GM23248 (cell line): ENCODE results near the gene ZNF614. TPM values are rescaled to one million over a fixed set of nuclear protein-coding genes. Genes with fewer than 3 reads are reported as not detected.
A peak's percentile ranks its signal among the peaks of the same experiment; 100 is the strongest.

Experiments
- DNase-seq: peaks from one replicate; pipeline ENCODE4 v3.0.0-alpha.2; 2015
- H2AFZ ChIP-seq: fragments of 200-600 bp; sonication (generic); 2 replicates; pipeline ENCODE4 v1.6.1; 2016; ENCODE audit warnings: antibody characterized with exemption
- H3F3A ChIP-seq: fragments of 200-600 bp; sonication (generic); 2 replicates; pipeline ENCODE4 v1.6.1; 2016; ENCODE audit warnings: mild to moderate bottlenecking, antibody characterized with exemption, mixed run types; ENCODE audit not compliant: insufficient read depth
- H3K27ac ChIP-seq: fragments of 200-600 bp; sonication (generic); 2 replicates; pipeline ENCODE4 v1.5.1; 2016; ENCODE audit warnings: mild to moderate bottlenecking
- H3K27me3 ChIP-seq: fragments of 200-600 bp; sonication (generic); replicated peaks from 2 replicates; pipeline ENCODE4 v1.6.1; 2016; ENCODE audit warnings: mild to moderate bottlenecking; ENCODE audit not compliant: insufficient read depth
- H3K36me3 ChIP-seq: fragments of 200-600 bp; sonication (generic); 2 replicates; pipeline ENCODE4 v1.6.1; 2016; ENCODE audit warnings: low read depth, mild to moderate bottlenecking
- H3K4me1 ChIP-seq: fragments of 200-600 bp; sonication (generic); 2 replicates; pipeline ENCODE4 v1.6.1; 2016; ENCODE audit warnings: mild to moderate bottlenecking; ENCODE audit not compliant: insufficient read depth
- H3K4me2 ChIP-seq: fragments of 200-600 bp; sonication (generic); one replicate; pipeline ENCODE4 v1.6.1; 2016; ENCODE audit warnings: mild to moderate bottlenecking; ENCODE audit not compliant: unreplicated experiment
- H3K4me3 ChIP-seq: fragments of 200-600 bp; sonication (generic); 2 replicates; pipeline ENCODE4 v1.5.1; 2016; ENCODE audit warnings: mild to moderate bottlenecking
- H3K79me2 ChIP-seq: fragments of 200-600 bp; sonication (generic); 2 replicates; pipeline ENCODE4 v1.6.1; 2016; ENCODE audit warnings: mild to moderate bottlenecking; ENCODE audit not compliant: insufficient read depth
- H3K9ac ChIP-seq: fragments of 200-600 bp; sonication (generic); 2 replicates; pipeline ENCODE4 v1.6.1; 2016; ENCODE audit warnings: mild to moderate bottlenecking
- H3K9me2 ChIP-seq: fragments of 200-600 bp; sonication (generic); 2 replicates; pipeline ENCODE4 v1.6.1; 2016; ENCODE audit warnings: mixed run types, mild to moderate bottlenecking, moderate library complexity; ENCODE audit not compliant: insufficient read depth
- H3K9me3 ChIP-seq: fragments of 200-600 bp; sonication (generic); one replicate; pipeline ENCODE4 v1.6.1; 2017; ENCODE audit warnings: low read depth
- H4K20me1 ChIP-seq: fragments of 200-600 bp; sonication (generic); 2 replicates; pipeline ENCODE4 v1.6.0; 2016; ENCODE audit not compliant: insufficient read depth
- EZH2 ChIP-seq: fragments of 200-600 bp; sonication (generic); IDR thresholded peaks from 2 replicates; pipeline ENCODE4 v1.6.1; 2018; ENCODE audit warnings: antibody characterized with exemption, mild to moderate bottlenecking; ENCODE audit not compliant: insufficient read depth, poor library complexity, severe bottlenecking
- EZH2phosphoT487 ChIP-seq: fragments of 200-600 bp; sonication (generic); IDR thresholded peaks from 2 replicates; pipeline ENCODE4 v1.6.1; 2018; ENCODE audit warnings: antibody characterized with exemption, moderate library complexity, mild to moderate bottlenecking, low read depth; ENCODE audit not compliant: insufficient read depth
- WGBS, 2 experiments: methylation state at CpG; one replicate each; pipeline ENCODE4 v1.1.6; 2015 to 2017; ENCODE audit warnings: low lambda C conversion rate in 2 of 2, low coverage in 1 of 2; ENCODE audit errors: missing lambda C conversion rate in 2 of 2; 5-methylcytosine and 5-hydroxymethylcytosine counted together
- in situ Hi-C: fragments of 300-500 bp; cut with MboI; formaldehyde crosslinking; loops from 2 replicates; pipeline ENCODE4 v1.15.0; 2020
- polyA plus RNA-seq: library from polyadenylated mRNA; unstranded; fragments of >200 nt; fragmentation: Nextera tagmentation; extraction: Ambion mirVana; gene quantifications from 2 replicates; pipeline ENCODE4 v1.2.1, GENCODE V29; 2016
- total RNA-seq: library from RNA; depleted of rRNA; stranded (reverse); fragments of >200 nt; shearing (Covaris generic); gene quantifications from 2 replicates; pipeline ENCODE4 v1.2.3, GENCODE V29; 2014; rRNA removed

ZNF614 gene
- 8.5 and 15.9 TPM in 2 replicates for total RNA-seq
- 7.0 and 7.1 TPM in 2 replicates for polyA plus RNA-seq

DNA sequence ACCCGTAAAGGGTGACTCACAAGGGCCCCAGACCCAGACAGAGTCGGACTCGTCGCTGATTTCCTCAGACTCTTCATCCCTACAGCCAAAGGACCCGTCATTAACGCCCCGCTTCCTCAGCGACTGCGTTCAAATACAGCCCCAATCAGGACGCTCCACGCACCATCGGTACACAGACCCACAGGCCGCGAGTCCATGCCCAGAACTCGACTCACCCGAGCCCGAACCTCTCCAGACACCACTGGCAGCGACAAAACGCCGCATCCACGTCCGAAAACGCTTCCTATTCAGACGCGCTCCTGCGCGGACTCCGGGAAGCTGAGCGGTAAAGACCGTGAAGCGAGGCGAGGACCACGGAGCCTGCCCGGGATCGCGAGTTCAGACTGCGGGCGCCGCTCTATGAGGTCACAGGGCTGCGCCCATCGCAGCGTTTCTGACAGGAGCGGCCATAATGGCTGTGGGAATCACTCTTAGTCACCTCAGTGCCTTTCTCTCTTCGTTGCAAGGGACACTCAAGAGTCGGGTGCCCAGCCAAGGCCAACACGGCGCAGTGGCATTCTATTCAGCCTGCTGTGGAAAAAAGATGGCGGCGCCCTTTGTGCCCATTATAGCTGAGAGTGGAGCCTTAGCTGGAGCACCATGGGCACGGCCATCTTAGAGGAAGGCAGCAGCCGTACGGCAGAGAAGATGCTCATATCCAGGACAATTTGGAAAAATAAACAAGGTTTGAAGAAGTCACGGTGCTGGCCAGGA lies at the start of gene ZNF614:
Gene ZNF614, minus strand, starts transcription at position 353 of the 753 bp plus-strand sequence. CDS start 2,634 bp downstream, outside the sequence.
- peaks cover 2% of the 10 kb centered on the region for H3K9me3 ChIP-seq
- peaks cover 35% of the 10 kb centered on the region for H3K36me3 ChIP-seq
- peak within 1 kb of the TSS; percentile 97 for H3K9ac ChIP-seq
- H3K9me2 ChIP-seq, result no peaks in the 10 kb centered on the region
- TF ChIP-seq EZH2phosphoT487 (no peak), EZH2 (no peak)
- peaks cover 30% of the 10 kb centered on the region for H3K79me2 ChIP-seq
- H3F3A ChIP-seq, result peaks cover 15% of the 10 kb centered on the region
- in situ Hi-C loops, result no loop called here
- H3K4me1 ChIP-seq, result peaks cover 8% of the 10 kb centered on the region; the same call in 1 of the 2 replicates
- H3K4me3 ChIP-seq, result peak within 1 kb of the TSS; percentile 92
- no peaks in the 10 kb centered on the region for H3K27me3 ChIP-seq
- peak; percentile 97 for DNase-seq
- peak within 1 kb of the TSS; percentile 89 for H2AFZ ChIP-seq
- peak within 1 kb of the TSS; percentile 72 for H3K4me2 ChIP-seq
- 1 to 2% methylated on average over 46 to 53 of the region's 53 CpGs for WGBS, 2 experiments
- no peaks in the 10 kb centered on the region for H4K20me1 ChIP-seq
- peak within 1 kb of the TSS; percentile 92 for H3K27ac ChIP-seq

DNA sequence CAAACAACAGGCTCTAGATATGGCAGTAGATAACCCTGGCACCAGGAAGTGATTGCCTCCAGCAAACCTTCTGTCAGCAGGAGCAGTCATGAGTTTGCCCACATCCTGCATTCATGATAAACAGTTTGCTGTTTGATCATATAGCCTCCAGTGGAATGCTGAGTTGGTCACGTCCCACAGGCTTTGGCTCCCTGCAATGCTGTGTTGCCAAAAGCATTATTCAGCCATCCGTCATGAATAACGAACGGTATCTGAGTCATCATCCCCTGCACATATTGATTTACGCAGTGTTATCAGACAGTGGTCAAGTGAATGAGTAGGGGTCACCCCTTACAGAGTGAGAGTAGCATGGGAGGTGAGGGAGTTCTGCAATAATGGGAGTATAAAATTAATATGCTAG lies 42.3 kb upstream of the ZNF614 start:
- no peak overlapping the region for H3K4me3 ChIP-seq
- WGBS, 2 experiments, result 91 to 94% methylated on average over 5 of the region's 5 CpGs
- no peak for TF ChIP-seq EZH2phosphoT487
- TF ChIP-seq EZH2, result no peak
- no peak overlapping the region for H3K4me2 ChIP-seq
- peaks cover 27% of the 10 kb centered on the region for H3K9me3 ChIP-seq
- no peak overlapping the region for H3K27ac ChIP-seq
- in situ Hi-C loops, result no loop called here
- H3K9ac ChIP-seq, result no peak overlapping the region
- H3K4me1 ChIP-seq, result no peaks in the 10 kb centered on the region
- no peaks in the 10 kb centered on the region for H4K20me1 ChIP-seq
- H3F3A ChIP-seq, result peaks cover 27% of the 10 kb centered on the region
- peaks cover 97% of the 10 kb centered on the region for H3K36me3 ChIP-seq
- no peak for DNase-seq
- no peaks in the 10 kb centered on the region for H3K9me2 ChIP-seq
- H3K27me3 ChIP-seq, result no peaks in the 10 kb centered on the region
- no peak overlapping the region for H2AFZ ChIP-seq
- peaks cover 93% of the 10 kb centered on the region for H3K79me2 ChIP-seq

DNA sequence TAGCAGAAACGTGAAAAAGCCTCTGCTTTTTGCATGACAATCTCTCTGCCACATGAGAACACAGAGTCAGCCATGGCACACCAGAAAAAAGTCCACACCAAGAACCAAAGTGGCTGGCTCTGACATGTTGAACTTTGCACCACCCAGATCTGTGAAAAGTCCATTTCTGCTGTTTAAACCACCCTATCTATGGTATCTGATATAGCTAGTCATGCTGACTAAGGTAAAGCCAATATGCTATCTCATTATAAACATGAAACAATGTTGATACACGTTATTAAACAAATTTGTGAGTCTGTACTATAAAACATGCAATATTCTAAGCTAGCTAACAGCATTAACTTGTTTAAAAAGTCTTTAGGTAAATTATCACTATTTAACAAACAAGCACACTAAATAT lies 41.5 kb upstream of the ZNF614 start:
- Histone ChIP-seq H3K4me3 (no peak overlapping the region), H3K4me2 (no peak overlapping the region), H3K9me3 (peaks cover 34% of the 10 kb centered on the region), H3K27me3 (no peaks in the 10 kb centered on the region), H3K9me2 (no peaks in the 10 kb centered on the region), H4K20me1 (no peaks in the 10 kb centered on the region), H3F3A (peaks cover 32% of the 10 kb centered on the region), H3K4me1 (no peaks in the 10 kb centered on the region), H3K36me3 (peaks cover 97% of the 10 kb centered on the region), H3K79me2 (peaks cover 93% of the 10 kb centered on the region), H2AFZ (no peak overlapping the region), H3K9ac (no peak overlapping the region), H3K27ac (no peak overlapping the region)
- no peak for DNase-seq
- 77 to 84% methylated on average over 2 of the region's 2 CpGs for WGBS, 2 experiments
- TF ChIP-seq EZH2, result no peak
- no peak for TF ChIP-seq EZH2phosphoT487
- in situ Hi-C loops, result no loop called here

DNA sequence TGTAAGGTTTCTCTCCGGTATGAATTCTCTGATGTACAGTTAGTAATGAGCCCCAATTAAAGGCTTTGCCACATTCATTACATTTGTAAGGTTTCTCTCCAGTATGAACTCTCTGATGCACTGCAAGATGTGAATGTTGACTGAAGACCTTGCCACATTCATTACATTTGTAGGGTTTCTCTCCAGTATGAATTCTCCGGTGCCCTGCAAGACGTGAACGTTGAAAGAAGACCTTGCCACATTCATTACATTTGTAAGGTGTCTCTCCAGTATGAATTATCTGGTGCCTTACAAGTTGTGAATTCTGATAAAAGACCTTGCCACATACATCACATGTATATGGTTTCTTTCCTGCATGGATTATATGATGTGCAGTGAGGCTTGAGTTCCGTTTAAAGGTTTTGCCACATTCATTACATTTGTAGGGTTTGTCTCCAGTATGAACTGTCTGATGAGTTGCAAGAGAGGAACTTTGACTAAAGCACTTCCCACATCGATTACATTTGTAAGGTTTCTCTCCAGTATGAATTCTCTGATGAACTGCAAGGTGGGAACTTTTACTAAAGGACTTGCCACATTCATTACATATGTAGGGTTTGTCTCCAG lies 38.2 kb upstream of the ZNF614 start:
- Histone ChIP-seq H3K9me2 (no peaks in the 10 kb centered on the region), H3K27ac (no peak overlapping the region), H4K20me1 (no peaks in the 10 kb centered on the region), H3K4me3 (peak overlapping the region; percentile 12; the same call in 1 of the 2 replicates), H3K9me3 (peaks cover 27% of the 10 kb centered on the region), H2AFZ (no peak overlapping the region), H3F3A (peaks cover 23% of the 10 kb centered on the region; the same call in 1 of the 2 replicates), H3K79me2 (peaks cover 84% of the 10 kb centered on the region), H3K36me3 (peaks cover 93% of the 10 kb centered on the region), H3K4me2 (no peak overlapping the region), H3K9ac (no peak overlapping the region), H3K27me3 (no peaks in the 10 kb centered on the region), H3K4me1 (no peaks in the 10 kb centered on the region)
- TF ChIP-seq EZH2 (no peak), EZH2phosphoT487 (no peak)
- in situ Hi-C loops, result no loop called here
- DNase-seq, result no peak
- 97 to 98% methylated on average over 6 of the region's 6 CpGs for WGBS, 2 experiments
